WTC11 (cell line): Measurements from ENCODE around the gene LYZ. TPM values are rescaled to one million over a fixed set of nuclear protein-coding genes. Genes with fewer than 3 reads are reported as not detected.
A peak's percentile ranks its signal among the peaks of the same experiment; 100 is the strongest.

ENCODE experiments used
- ATAC-seq: fragments of 200-7000 bp; cut with Tn5 transposase; 2 replicates; pipeline ENCODE4 v1.10.0; 2021; ENCODE audit warnings: mild to moderate bottlenecking, moderate library complexity
- CTCF ChIA-PET: fragments of 300-600 bp; sonication (Branson Sonifier 250); formaldehyde crosslinking; loops from one replicate; lab custom pipeline; 2021; ENCODE audit warnings: antibody characterized with exemption; lab: Charles Lee
- POLR2A ChIA-PET: fragments of 350-600 bp; sonication (Branson Sonifier 250); formaldehyde crosslinking; loops from one replicate; lab custom pipeline; 2021; ENCODE audit warnings: antibody characterized with exemption; lab: Charles Lee
- DNase-seq: peaks from one replicate; pipeline ENCODE4 v3.0.0; 2021; ENCODE audit warnings: low spot score
- H3K27ac Mint-ChIP-seq: 2 replicates; pipeline ENCODE4 v1.8.0; 2021; ENCODE audit warnings: mixed read lengths
- H3K27me3 Mint-ChIP-seq: 2 replicates; pipeline ENCODE4 v1.8.0; 2021; ENCODE audit warnings: low read depth, mild to moderate bottlenecking, moderate library complexity, mixed read lengths
- H3K36me3 Mint-ChIP-seq: 2 replicates; pipeline ENCODE4 v1.8.0; 2021; ENCODE audit warnings: mixed read lengths
- H3K4me1 Mint-ChIP-seq: 2 replicates; pipeline ENCODE4 v1.8.0; 2022; ENCODE audit warnings: mixed read lengths
- H3K4me3 Mint-ChIP-seq: 2 replicates; pipeline ENCODE4 v1.8.0; 2021; ENCODE audit warnings: mild to moderate bottlenecking, moderate library complexity, mixed read lengths
- H3K9me3 Mint-ChIP-seq: 2 replicates; pipeline ENCODE4 v1.8.0; 2021; ENCODE audit warnings: mixed read lengths
- ATF1 ChIP-seq: sonication (generic); formaldehyde crosslinking; IDR thresholded peaks from 2 replicates; pipeline ENCODE4 v1.8.1; 2023; ENCODE audit warnings: mild to moderate bottlenecking, moderate library complexity, missing genetic modification reagents
- ATF6 ChIP-seq: sonication (generic); formaldehyde crosslinking; IDR thresholded peaks from 2 replicates; pipeline ENCODE4 v1.8.1; 2023; ENCODE audit warnings: mild to moderate bottlenecking, missing genetic modification reagents
- CBFB ChIP-seq: sonication (generic); formaldehyde crosslinking; IDR thresholded peaks from 2 replicates; pipeline ENCODE4 v1.8.1; 2022; ENCODE audit warnings: mild to moderate bottlenecking, low read depth, missing genetic modification reagents
- FOXJ3 ChIP-seq: sonication (generic); formaldehyde crosslinking; IDR thresholded peaks from 2 replicates; pipeline ENCODE4 v1.9.0; 2021; ENCODE audit warnings: missing genetic modification reagents, mild to moderate bottlenecking, borderline replicate concordance
- GABPB1 ChIP-seq: sonication (generic); formaldehyde crosslinking; IDR thresholded peaks from 2 replicates; pipeline ENCODE4 v1.8.1; 2023; ENCODE audit warnings: mild to moderate bottlenecking, missing genetic modification reagents
- IRF2 ChIP-seq: sonication (generic); formaldehyde crosslinking; IDR thresholded peaks from 2 replicates; pipeline ENCODE4 v1.8.0; 2022; ENCODE audit warnings: low read depth, missing genetic modification reagents, borderline replicate concordance
- KAT7 ChIP-seq: sonication (generic); formaldehyde crosslinking; IDR thresholded peaks from 2 replicates; pipeline ENCODE4 v1.8.1; 2023; ENCODE audit warnings: missing genetic modification reagents, mild to moderate bottlenecking, borderline replicate concordance
- TEAD4 ChIP-seq: sonication (generic); formaldehyde crosslinking; IDR thresholded peaks from 2 replicates; pipeline ENCODE4 v1.8.0; 2022; ENCODE audit warnings: mild to moderate bottlenecking, missing genetic modification reagents
- TP53 ChIP-seq: sonication (generic); formaldehyde crosslinking; IDR thresholded peaks from 2 replicates; pipeline ENCODE4 v1.8.1; 2023; ENCODE audit warnings: mild to moderate bottlenecking, missing genetic modification reagents
- USF1 ChIP-seq: sonication (generic); formaldehyde crosslinking; IDR thresholded peaks from 2 replicates; pipeline ENCODE4 v1.8.0; 2022; ENCODE audit warnings: mild to moderate bottlenecking, missing genetic modification reagents
- ZNF121 ChIP-seq: sonication (generic); formaldehyde crosslinking; IDR thresholded peaks from 2 replicates; pipeline ENCODE4 v1.8.0; 2023; ENCODE audit warnings: missing genetic modification reagents
- ZNF317 ChIP-seq: sonication (generic); formaldehyde crosslinking; IDR thresholded peaks from 2 replicates; pipeline ENCODE4 v1.8.1; 2023; ENCODE audit warnings: low read depth, mild to moderate bottlenecking, moderate library complexity, missing genetic modification reagents, borderline replicate concordance
- ZNF396 ChIP-seq: fragments of 250-450 bp; sonication (Bioruptor Pico); IDR thresholded peaks from 2 replicates; pipeline ENCODE4 v1.8.0; 2021; ENCODE audit warnings: mild to moderate bottlenecking, moderate library complexity, borderline replicate concordance
- ZNF416 ChIP-seq: fragments of 250-450 bp; sonication (Bioruptor Pico); IDR thresholded peaks from 2 replicates; pipeline ENCODE4 v1.9.0; 2021; ENCODE audit warnings: mild to moderate bottlenecking, inconsistent platforms
- ZNF671 ChIP-seq: fragments of 250-450 bp; sonication (Bioruptor Pico); IDR thresholded peaks from 2 replicates; pipeline ENCODE4 v1.8.0; 2021; ENCODE audit warnings: mild to moderate bottlenecking
- ZSCAN18 ChIP-seq: fragments of 250-450 bp; sonication (Bioruptor Pico); IDR thresholded peaks from 2 replicates; pipeline ENCODE4 v2.1.2; 2022; ENCODE audit warnings: mild to moderate bottlenecking, moderate library complexity
- total RNA-seq: library from RNA; stranded (reverse); gene quantifications from 3 replicates; pipeline ENCODE4 v1.2.3, GENCODE V29; 2021
- TF ChIP-seq, protein P1 (sequence below): sonication (generic); formaldehyde crosslinking; IDR thresholded peaks from 2 replicates; pipeline ENCODE4 v1.8.1; 2023; ENCODE audit warnings: mild to moderate bottlenecking, missing genetic modification reagents, borderline replicate concordance
- TF ChIP-seq, protein P2 (sequence below): sonication (generic); formaldehyde crosslinking; IDR thresholded peaks from 2 replicates; pipeline ENCODE4 v1.8.1; 2023; ENCODE audit warnings: mild to moderate bottlenecking, missing genetic modification reagents, moderate library complexity

LYZ gene
- total RNA-seq, 1 experiment from 2014 or later: 1.0 TPM

- ChIA-PET CTCF (no interaction called here), POLR2A (no interaction called here)
- no peak for ATAC-seq
- H3K36me3 Mint-ChIP-seq: no peaks in the 10 kb centered on the region
- TF ChIP-seq ZNF396 (CRISPR knock-in tag): no peak
- TF ChIP-seq ZNF121: no peak
- TF ChIP-seq ZNF416 (CRISPR knock-in tag): no peak
- TF ChIP-seq, protein P1, sequence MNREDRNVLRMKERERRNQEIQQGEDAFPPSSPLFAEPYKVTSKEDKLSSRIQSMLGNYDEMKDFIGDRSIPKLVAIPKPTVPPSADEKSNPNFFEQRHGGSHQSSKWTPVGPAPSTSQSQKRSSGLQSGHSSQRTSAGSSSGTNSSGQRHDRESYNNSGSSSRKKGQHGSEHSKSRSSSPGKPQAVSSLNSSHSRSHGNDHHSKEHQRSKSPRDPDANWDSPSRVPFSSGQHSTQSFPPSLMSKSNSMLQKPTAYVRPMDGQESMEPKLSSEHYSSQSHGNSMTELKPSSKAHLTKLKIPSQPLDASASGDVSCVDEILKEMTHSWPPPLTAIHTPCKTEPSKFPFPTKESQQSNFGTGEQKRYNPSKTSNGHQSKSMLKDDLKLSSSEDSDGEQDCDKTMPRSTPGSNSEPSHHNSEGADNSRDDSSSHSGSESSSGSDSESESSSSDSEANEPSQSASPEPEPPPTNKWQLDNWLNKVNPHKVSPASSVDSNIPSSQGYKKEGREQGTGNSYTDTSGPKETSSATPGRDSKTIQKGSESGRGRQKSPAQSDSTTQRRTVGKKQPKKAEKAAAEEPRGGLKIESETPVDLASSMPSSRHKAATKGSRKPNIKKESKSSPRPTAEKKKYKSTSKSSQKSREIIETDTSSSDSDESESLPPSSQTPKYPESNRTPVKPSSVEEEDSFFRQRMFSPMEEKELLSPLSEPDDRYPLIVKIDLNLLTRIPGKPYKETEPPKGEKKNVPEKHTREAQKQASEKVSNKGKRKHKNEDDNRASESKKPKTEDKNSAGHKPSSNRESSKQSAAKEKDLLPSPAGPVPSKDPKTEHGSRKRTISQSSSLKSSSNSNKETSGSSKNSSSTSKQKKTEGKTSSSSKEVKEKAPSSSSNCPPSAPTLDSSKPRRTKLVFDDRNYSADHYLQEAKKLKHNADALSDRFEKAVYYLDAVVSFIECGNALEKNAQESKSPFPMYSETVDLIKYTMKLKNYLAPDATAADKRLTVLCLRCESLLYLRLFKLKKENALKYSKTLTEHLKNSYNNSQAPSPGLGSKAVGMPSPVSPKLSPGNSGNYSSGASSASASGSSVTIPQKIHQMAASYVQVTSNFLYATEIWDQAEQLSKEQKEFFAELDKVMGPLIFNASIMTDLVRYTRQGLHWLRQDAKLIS: no peak
- no peak overlapping the region for H3K4me3 Mint-ChIP-seq
- no peaks in the 10 kb centered on the region for H3K9me3 Mint-ChIP-seq
- H3K27me3 Mint-ChIP-seq: no peaks in the 10 kb centered on the region
- H3K4me1 Mint-ChIP-seq: peaks cover 15% of the 10 kb centered on the region
- DNase-seq: no peak
- H3K27ac Mint-ChIP-seq: peak overlapping the region; percentile 2; the same call in 1 of the 2 replicates
Measured at GRCh38 chr12:69354172-69354555, 6.0 kb downstream of the LYZ start.

GRCh38 chr12:69354556-69355187 lies 6.5 kb downstream of the LYZ start:
- no peak for DNase-seq
- Mint-ChIP-seq H3K36me3 (no peaks in the 10 kb centered on the region), H3K4me3 (no peak overlapping the region), H3K27ac (peak overlapping the region; percentile 2; the same call in 1 of the 2 replicates), H3K27me3 (no peaks in the 10 kb centered on the region), H3K4me1 (peaks cover 19% of the 10 kb centered on the region), H3K9me3 (no peaks in the 10 kb centered on the region)
- ChIA-PET CTCF (no interaction called here), POLR2A (no interaction called here)
- ATAC-seq: peak; percentile 25
- TF ChIP-seq GABPB1 (CRISPR knock-in tag) (peak; percentile 46), TEAD4 (CRISPR knock-in tag) (no peak)

- peaks cover 23% of the 10 kb centered on the region for H3K4me1 Mint-ChIP-seq
- POLR2A ChIA-PET: no interaction called here
- H3K36me3 Mint-ChIP-seq: no peaks in the 10 kb centered on the region
- H3K9me3 Mint-ChIP-seq: no peaks in the 10 kb centered on the region
- DNase-seq (no peak), ATAC-seq (no peak)
- H3K27me3 Mint-ChIP-seq: no peaks in the 10 kb centered on the region
- no peak overlapping the region for H3K27ac Mint-ChIP-seq
- CTCF ChIA-PET: no interaction called here
- H3K4me3 Mint-ChIP-seq: no peak overlapping the region
- no peak for TF ChIP-seq IRF2 (CRISPR knock-in tag)
- no peak for TF ChIP-seq USF1 (CRISPR knock-in tag)
- TF ChIP-seq KAT7: no peak
- TF ChIP-seq ATF6 (CRISPR knock-in tag): no peak
- no peak for TF ChIP-seq ZSCAN18 (CRISPR knock-in tag)
- TF ChIP-seq ZNF671: no peak
- no peak for TF ChIP-seq ATF1 (CRISPR knock-in tag)
- TF ChIP-seq CBFB (CRISPR knock-in tag): no peak
- TF ChIP-seq FOXJ3 (CRISPR knock-in tag): no peak
- TF ChIP-seq, protein P1: no peak
- TF ChIP-seq TP53 (CRISPR knock-in tag): no peak
- TF ChIP-seq ZNF317 (CRISPR knock-in tag): no peak
- TF ChIP-seq, protein P2, sequence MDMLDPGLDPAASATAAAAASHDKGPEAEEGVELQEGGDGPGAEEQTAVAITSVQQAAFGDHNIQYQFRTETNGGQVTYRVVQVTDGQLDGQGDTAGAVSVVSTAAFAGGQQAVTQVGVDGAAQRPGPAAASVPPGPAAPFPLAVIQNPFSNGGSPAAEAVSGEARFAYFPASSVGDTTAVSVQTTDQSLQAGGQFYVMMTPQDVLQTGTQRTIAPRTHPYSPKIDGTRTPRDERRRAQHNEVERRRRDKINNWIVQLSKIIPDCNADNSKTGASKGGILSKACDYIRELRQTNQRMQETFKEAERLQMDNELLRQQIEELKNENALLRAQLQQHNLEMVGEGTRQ (CRISPR knock-in tag): no peak
Measured at GRCh38 chr12:69355363-69356028, 7.3 kb downstream of the LYZ start.
